Pancreas (tissue), 10 donors: Measurements from ENCODE around the gene SULT1B1. TPM values are rescaled to one million over a fixed set of nuclear protein-coding genes. Genes with fewer than 3 reads are reported as not detected.

ENCODE experiments used
- ATAC-seq, 4 donors: fragments of 200-7000 bp; cut with Tn5 transposase; one replicate each; pipeline versions ENCODE4 v1.8.0 to v1.9.1; 2020; ENCODE audit warnings: mild to moderate bottlenecking in 4 of 4, moderate library complexity in 4 of 4
- DNase-seq, 6 donors: peaks; one replicate each; pipeline ENCODE4 v3.0.0-alpha.2; 2020
- FAIRE-seq: peaks from 2 replicates; lab custom pipeline; 2012; peaks lifted over from hg19 to GRCh38; lab: Jason Lieb, UNC
- H3K27ac ChIP-seq, 4 donors: fragments of 200-600 bp; sonication (generic); 1 replicate in 3 of 4; 2 replicates in 1 of 4; pipeline versions ENCODE4 v1.5.0 to v1.8.0; 2020
- H3K27me3 ChIP-seq, 4 donors: fragments of 200-600 bp; one replicate each; pipeline ENCODE4 v1.8.0; 2021
- H3K36me3 ChIP-seq, 3 donors: fragments of 200-600 bp; sonication (generic) in 1 of 3; one replicate each; pipeline versions ENCODE4 v1.5.0 to v1.8.0; 2020 to 2021
- H3K4me1 ChIP-seq, 3 donors: fragments of 200-600 bp; one replicate each; pipeline ENCODE4 v1.8.0; 2021
- H3K4me3 ChIP-seq, 4 donors: fragments of 200-600 bp; sonication (generic) in 2 of 4; one replicate each; pipeline versions ENCODE4 v1.5.0 to v1.8.0; 2020 to 2021
- H3K9me3 ChIP-seq, 4 donors: fragments of 200-600 bp; one replicate each; pipeline ENCODE4 v1.8.0; 2021
- WGBS, 2 donors: extraction: QIAGEN DNeasy Blood & Tissue Kit; methylation state at CpG; one replicate each; pipeline ENCODE4 v1.1.7; 2013; 5-methylcytosine and 5-hydroxymethylcytosine counted together
- intact Hi-C, 3 donors: fragments of 100-400 bp; cut with DNase I; formaldehyde crosslinking; loops; one replicate each; pipeline versions ENCODE4 v1.11.1 to v1.14.2; 2022
- polyA plus RNA-seq, 2 donors: library from polyadenylated mRNA; stranded (reverse); fragments of 200-250 nt; gene quantifications; one replicate each; pipeline ENCODE4 v1.2.3, GENCODE V29; 2013
- total RNA-seq, 6 donors: library from RNA; stranded (reverse); fragmentation: NEBNext Ultra II Directional in 4 of 6; extraction: Animal tissue kit (Norgen Biotek cat#: 25700) in 4 of 6; gene quantifications; one replicate each; pipeline versions ENCODE4 v1.2.1 to v1.2.4, GENCODE V29; 2021 to 2023
- TF ChIP-seq, protein P1 (sequence below), 4 donors: fragments of 200-600 bp; sonication (generic) in 3 of 4; IDR thresholded peaks; one replicate each; pipeline versions ENCODE4 v1.5.0 to v1.8.0; 2021; ENCODE audit warnings: antibody characterized with exemption in 4 of 4
- donor health status: healthy with polysubstance abuse.
- donor health status: DM: no; HTN: no; CAD: no; lungs with moderate emphysema.
- donor health status: DM: no; HTN: no; CAD: no.
- donor health status: control.
- donor health status: control.
- donor health status: Bipolar disorder and iron deficiency.
- donor health status: DM: yes; HTN: yes; CAD: no.
- donor health status: DM: no; HTN: no; CAD: no.
- donor health status: DM: no; HTN: no; CAD: no.
- donor health status: DM: yes; HTN: yes; CAD: no.

The SULT1B1 gene
- total RNA-seq (1 to 10 TPM in 2 of 6 donors, under 1 TPM in 4; 0.08 to 2.1 (median 0.40) TPM), polyA plus RNA-seq (under 1 TPM; 0.05 to 0.08 TPM)

DNA sequence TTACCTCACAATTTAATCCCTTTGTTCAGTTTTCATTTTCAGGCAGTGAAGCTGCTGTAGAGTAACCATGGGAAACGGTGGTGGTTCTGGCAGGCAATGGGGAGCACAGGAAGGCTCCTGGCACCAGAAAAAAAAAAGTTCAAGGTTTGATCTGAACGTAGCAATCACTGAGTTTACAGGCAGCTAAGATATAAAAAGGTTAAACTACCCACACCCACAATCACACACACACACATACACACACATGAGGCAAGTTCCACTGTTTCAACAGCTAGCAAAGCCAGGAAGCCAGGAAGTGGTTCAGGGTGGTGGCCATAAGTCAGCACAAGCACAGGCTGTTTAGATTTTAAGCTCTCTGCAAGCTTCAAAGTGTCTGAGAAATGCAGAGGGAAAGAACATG is at the start of gene SULT1B1:
SULT1B1 (minus strand) TSS at position 166 of the 400 bp plus-strand sequence. CDS start 5,403 bp downstream, outside the sequence.
- TF ChIP-seq, protein P1, sequence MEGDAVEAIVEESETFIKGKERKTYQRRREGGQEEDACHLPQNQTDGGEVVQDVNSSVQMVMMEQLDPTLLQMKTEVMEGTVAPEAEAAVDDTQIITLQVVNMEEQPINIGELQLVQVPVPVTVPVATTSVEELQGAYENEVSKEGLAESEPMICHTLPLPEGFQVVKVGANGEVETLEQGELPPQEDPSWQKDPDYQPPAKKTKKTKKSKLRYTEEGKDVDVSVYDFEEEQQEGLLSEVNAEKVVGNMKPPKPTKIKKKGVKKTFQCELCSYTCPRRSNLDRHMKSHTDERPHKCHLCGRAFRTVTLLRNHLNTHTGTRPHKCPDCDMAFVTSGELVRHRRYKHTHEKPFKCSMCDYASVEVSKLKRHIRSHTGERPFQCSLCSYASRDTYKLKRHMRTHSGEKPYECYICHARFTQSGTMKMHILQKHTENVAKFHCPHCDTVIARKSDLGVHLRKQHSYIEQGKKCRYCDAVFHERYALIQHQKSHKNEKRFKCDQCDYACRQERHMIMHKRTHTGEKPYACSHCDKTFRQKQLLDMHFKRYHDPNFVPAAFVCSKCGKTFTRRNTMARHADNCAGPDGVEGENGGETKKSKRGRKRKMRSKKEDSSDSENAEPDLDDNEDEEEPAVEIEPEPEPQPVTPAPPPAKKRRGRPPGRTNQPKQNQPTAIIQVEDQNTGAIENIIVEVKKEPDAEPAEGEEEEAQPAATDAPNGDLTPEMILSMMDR (IDR thresholded peaks at IDR 0.05) = no peak
- peak within 1 kb of the TSS in 1 of 4 donors; percentile 21 for H3K27ac ChIP-seq
- H3K9me3 ChIP-seq = no peaks in the 10 kb centered on the region
- H3K27me3 ChIP-seq = no peaks in the 10 kb centered on the region
- H3K36me3 ChIP-seq = no peaks in the 10 kb centered on the region
- FAIRE-seq = no peak
- WGBS, 2 donors = 28 to 31% methylated on average over 2 of the region's 2 CpGs
- H3K4me1 ChIP-seq = peaks cover 0 to 13% (median 4%) of the 10 kb centered on the region in 3 donors
- H3K4me3 ChIP-seq = no peak within 1 kb of the TSS
- ATAC-seq = peak; percentile 76 to 89 (median 86)
- intact Hi-C loops = no loop called here
- peak in 1 of 6 donors; percentile 18 for DNase-seq

DNA sequence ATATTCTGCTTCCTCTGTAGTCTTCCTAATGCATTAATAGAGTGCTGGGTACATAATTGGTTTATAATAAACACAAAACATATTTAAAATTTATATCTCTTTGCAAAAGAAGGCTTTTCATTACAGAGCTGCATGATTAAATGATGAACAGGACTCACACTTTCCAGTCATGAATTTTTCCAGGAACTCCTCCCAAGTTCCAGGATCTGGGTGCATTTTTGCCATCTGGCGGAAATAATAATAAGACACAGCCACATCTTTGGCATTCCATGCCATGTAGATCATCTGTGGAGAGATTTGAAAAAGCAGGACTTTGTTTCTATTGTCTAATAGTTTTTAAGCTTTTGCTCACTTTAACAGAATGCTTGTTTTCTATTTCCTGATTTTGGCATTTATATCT is 40.2 kb upstream of the SULT1B1 start:
- Histone ChIP-seq H3K9me3 (no peaks in the 10 kb centered on the region), H3K27ac (no peak overlapping the region), H3K36me3 (no peaks in the 10 kb centered on the region), H3K4me3 (no peak overlapping the region), H3K4me1 (no peaks in the 10 kb centered on the region), H3K27me3 (no peaks in the 10 kb centered on the region)
- 88 to 95% methylated on average over 1 of the region's 1 CpG for WGBS, 2 donors
- ATAC-seq = no peak
- no peak for DNase-seq
- FAIRE-seq = no peak
- intact Hi-C loops = no loop called here
- TF ChIP-seq, protein P1 (IDR thresholded peaks at IDR 0.05) = no peak

DNA sequence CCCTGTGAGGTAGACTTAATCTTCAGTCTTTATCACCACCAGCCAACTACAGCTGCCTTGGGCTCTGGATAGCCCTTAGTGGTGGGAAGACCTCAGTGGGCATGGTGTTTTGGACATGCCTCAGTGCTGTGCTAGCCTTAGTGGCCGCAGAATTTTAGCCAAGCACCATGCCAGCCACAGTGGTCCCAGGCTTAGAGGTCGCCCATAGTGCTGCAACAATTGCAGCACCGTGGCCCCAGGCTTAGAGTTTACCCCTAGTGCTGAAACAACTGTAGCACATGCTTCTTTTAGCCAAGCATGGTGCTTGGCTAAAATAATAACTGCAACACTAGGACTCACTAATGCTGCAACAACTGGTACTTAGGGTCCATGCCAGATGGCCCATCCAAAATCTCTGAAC is 38.9 kb upstream of the SULT1B1 start:
- no peaks in the 10 kb centered on the region for H3K36me3 ChIP-seq
- no peak overlapping the region for H3K4me3 ChIP-seq
- H3K9me3 ChIP-seq = no peaks in the 10 kb centered on the region
- no peaks in the 10 kb centered on the region for H3K4me1 ChIP-seq
- 90 to 98% methylated on average over 3 of the region's 3 CpGs for WGBS, 2 donors
- intact Hi-C loops = no loop called here
- no peak for ATAC-seq
- TF ChIP-seq, protein P1 (IDR thresholded peaks at IDR 0.05) = no peak
- H3K27me3 ChIP-seq = no peaks in the 10 kb centered on the region
- FAIRE-seq = no peak
- no peak for DNase-seq
- no peak overlapping the region for H3K27ac ChIP-seq

DNA sequence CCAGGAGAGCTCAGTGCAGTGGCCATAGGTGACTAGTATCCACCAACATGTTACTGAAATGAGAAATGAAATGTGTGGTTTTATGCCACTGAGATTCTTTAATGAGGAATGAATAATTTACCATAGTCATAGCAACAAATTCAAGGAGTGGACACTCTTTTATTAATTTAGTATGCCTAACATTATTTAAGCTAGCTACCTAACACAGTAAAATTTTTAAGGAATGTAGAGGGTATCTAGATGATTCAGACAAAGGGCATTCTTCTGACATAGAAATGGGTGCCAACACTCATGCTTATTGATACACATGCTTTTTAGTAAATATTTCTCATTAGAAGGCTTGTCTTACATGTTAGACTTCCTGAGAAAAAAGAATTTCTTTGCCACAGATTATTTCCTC is 33.3 kb upstream of the SULT1B1 start:
- Histone ChIP-seq H3K4me3 (no peak overlapping the region), H3K9me3 (no peaks in the 10 kb centered on the region), H3K36me3 (no peaks in the 10 kb centered on the region), H3K4me1 (no peaks in the 10 kb centered on the region), H3K27me3 (no peaks in the 10 kb centered on the region), H3K27ac (no peak overlapping the region)
- FAIRE-seq = no peak
- no peak for DNase-seq
- TF ChIP-seq, protein P1 (IDR thresholded peaks at IDR 0.05) = no peak
- intact Hi-C loops = no loop called here
- ATAC-seq = no peak

DNA sequence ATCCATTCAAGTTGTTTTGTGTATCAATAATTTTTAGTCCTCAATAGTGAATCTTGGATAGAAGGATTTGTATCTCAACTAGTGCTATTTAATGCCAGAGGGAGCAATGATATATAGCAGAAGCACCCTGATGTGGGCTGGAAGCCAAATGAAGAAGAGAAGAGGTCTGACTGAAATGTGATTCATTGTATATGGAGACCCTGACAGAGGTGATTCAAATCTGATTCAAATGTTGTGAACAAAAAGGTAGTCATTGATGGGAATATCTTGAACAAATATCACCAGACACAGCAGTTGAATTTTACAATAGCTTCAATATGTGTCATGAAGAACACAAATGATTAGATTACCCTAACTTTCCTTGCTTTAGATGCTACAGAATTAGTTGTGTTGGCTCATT is 27.5 kb upstream of the SULT1B1 start:
- ATAC-seq = no peak
- no peak overlapping the region for H3K4me3 ChIP-seq
- intact Hi-C loops = no loop called here
- no peak for DNase-seq
- no peaks in the 10 kb centered on the region for H3K36me3 ChIP-seq
- no peak overlapping the region for H3K27ac ChIP-seq
- TF ChIP-seq, protein P1 (IDR thresholded peaks at IDR 0.05) = no peak
- no peaks in the 10 kb centered on the region for H3K4me1 ChIP-seq
- no peaks in the 10 kb centered on the region for H3K9me3 ChIP-seq
- no peaks in the 10 kb centered on the region for H3K27me3 ChIP-seq
- FAIRE-seq = no peak
